CD4-positive, alpha-beta T cell treated with Interleukin-1 beta for 1 hour (primary cell): Measurements from ENCODE around the gene ENTPD2.
A peak's percentile ranks its signal among the peaks of the same experiment; 100 is the strongest.

Experiments used
- DNase-seq, 2 donors: peaks; one replicate each; pipeline ENCODE4 v3.0.0-alpha.2; 2020 to 2022

The ENTPD2 gene

DNA sequence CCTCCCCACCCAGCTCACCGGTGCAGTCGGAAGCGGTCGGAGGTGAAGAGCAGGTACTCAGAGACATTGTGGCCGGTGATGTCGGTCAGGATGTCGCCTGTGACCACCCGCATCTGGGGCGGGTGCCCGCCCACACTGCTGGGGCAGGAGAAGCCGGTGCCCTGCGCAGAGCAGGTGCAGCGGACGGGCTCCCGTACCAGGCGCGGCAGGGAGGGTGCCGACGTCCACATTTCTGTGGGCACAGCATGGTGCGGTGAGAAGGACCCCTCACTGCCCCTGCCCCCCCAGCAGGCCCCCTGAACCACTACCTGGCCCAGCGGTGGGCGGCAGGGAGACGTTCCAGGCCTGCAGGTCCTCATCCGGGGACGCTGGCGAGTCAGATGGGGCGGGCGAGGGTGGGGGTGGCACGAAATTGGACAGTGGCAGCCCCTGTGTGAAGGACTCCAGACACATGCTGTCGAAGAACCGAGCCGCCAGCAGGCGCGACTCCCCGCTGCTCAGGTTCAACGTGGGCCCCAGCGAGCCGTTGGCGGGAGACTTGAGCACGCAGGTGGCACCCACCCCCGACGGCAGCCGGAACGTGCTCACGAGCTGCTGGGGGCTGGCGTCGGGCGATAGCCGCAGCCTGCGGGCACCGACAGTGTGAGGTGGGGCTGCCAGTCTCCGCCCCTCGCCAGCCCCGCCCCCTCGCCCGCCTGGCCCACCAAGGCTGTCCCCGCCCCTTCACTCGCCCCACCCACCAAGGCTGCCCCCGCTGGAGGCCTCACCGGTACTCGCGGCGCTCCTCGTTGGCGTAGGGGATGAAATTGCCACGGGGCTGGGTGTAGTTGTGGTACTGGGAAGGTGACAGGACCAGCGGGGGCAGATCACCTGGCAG lies 40.9 kb downstream of the ENTPD2 start:
- DNase-seq: no peak

DNA sequence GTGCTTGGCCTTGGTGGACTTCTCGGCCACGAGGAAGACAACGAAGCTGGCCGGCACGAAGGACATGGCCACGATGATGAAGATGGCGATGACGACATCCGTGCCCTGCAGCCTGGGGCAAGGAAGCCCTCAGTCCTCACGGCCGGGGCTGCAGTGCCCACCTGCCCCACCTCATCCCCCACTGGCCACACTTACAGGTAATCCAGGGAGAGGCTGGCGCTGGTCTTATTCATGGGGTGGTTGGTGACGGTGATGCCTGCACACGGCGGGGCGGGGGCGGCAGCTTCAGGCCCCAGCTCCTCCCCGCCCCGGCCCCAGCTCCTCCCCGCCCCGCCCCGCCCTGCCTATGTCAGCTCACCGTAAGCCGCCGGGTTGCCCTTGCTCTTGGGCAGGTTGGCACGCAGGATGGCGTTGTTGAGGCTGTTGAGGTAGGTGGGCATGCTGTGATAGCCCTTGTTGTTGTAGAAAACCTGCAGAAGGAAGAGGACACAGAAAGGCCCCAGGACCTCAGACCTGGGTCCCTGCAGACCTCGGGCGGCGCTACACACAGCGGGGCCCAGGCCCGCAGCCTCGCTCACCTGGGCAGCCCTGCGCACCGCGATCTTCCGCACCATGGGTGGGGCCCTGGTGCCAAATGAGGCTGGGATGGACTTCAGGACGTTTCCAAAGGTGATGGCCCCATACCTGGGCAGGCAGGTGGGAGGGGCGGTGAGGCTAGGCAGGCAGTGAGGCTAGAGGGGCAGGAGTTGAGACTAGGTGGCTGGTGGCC lies 41.8 kb downstream of the ENTPD2 start:
- DNase-seq: no peak

DNA sequence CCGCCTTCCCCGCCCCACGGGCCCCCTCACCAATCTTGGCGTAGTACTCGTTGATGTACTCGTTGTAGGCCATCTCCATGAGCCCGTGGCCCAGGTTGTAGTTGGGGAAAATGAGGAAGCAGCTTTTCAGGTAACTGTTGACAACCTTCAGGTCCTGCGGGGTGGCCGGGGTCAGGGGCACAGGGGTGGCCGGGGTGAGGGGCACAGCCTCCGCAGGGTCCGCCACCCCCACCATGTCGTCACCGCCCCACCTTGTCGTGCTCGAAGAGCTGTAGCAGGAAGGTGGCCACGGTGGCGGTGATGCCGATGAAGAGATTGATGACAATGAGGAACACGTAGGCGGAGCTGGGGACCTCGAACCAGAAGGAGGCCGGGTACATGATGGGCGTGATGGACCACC lies 42.7 kb downstream of the ENTPD2 start:
- DNase-seq: no peak

DNA sequence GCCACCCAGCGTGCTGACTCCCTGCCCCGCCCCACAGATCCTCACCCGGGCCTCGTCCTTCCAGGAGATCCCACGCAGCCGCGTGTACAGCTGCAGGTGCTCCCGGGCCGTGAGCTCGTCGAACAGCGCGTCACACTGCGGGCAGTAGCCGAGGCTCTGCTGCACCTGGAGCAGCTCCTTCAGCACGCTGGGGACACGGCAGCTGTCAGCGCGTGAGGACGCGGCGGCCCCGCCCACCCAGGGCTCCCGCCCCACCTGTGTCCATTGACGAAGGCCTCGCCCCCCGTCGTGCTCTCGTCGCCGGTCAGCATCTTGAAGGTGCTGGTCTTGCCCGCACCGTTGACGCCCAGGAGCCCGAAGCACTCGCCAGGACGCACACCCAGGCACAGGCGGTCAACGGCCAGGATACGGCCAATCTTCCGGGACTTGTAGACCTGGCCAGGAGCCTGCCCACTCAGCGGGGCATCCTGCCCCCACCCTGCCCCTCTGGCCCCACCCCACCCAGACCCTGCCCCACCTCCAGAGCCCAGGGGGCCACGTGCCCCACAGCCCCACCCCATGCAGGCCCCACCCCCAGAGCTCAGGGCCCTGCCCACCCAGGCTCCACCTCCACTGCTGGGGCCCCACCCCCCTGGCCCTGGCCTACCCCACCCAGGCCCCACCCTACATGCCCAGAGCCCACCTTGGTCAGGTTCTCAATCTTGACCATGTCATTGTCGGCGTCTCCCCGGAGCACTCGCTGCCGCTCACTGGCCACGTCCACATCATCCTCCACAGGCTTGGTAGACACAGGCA lies 43.7 kb downstream of the ENTPD2 start:
- DNase-seq: no peak

DNA sequence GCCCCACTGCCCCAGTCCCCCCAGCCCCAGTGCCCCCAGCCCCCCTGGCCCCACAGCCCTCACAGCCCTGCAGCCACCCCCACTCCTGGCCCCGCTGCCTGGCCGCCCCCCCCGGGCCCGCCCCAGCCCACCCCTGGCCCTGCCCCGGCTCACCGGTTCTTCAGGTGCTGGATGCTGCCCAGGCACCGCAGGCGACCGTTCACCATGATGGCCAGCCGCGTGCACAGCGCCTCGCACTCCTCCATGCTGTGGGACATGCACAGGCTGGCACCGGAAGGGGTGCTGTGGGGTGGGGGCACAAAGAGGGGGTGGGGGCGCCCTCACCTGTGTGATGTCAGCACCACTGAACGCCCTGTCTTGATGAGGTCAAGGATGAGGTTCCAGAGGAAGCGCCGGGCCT lies 44.6 kb downstream of the ENTPD2 start:
- DNase-seq: no peak

DNA sequence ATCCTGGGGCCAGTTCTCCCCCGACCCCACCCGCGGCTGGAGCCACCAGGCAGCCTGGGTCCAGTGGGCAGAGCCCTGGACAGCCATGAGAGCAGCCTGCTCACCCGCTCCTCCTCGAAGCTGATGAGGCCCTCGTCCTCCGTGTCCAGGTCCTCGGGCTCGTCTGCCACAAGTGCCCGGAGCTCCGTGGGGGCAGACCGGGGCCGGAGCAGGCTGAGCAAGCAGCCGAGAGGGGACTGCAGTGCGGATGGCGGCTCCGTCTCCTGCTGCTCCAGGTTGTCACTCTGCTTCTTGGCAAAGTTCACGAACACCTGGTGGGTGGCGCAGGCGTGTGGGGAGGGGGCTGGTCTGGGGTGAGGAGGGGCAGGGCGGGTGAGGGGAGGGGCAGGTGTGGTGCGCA lies 45.5 kb downstream of the ENTPD2 start:
- no peak for DNase-seq

DNA sequence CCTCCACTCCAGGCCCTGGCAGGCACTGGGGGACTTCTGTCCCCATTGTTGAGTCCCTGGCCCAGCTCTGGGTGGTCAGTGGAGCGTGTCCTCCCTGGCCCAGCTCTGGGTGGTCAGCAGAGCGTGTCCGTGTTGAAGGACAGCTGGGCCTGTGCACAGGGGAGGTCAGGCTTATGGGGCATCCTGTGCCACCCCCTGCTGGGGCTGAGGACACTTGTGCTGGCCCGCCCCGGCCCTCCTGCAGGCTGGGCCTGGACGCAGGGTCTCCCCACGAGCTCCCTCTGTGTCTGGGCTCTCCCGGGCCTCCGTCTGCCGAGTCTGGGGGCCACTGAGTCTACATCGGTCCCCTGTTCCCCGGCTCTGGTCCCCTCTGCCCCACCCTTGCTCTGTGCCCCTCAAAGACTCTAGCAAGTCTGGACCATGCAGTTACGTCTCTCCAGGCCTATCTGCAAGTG lies 46.0 kb downstream of the ENTPD2 start:
- DNase-seq: no peak

GRCh38 chr9:137007108-137007815 lies 46.6 kb downstream of the ENTPD2 start:
- DNase-seq: no peak

- no peak for DNase-seq
Measured at GRCh38 chr9:137006116-137007003, 47.5 kb downstream of the ENTPD2 start.

- DNase-seq: peak in 1 of 2 donors; percentile 39
Measured at GRCh38 chr9:137004285-137004684, 49.6 kb downstream of the ENTPD2 start.

DNA sequence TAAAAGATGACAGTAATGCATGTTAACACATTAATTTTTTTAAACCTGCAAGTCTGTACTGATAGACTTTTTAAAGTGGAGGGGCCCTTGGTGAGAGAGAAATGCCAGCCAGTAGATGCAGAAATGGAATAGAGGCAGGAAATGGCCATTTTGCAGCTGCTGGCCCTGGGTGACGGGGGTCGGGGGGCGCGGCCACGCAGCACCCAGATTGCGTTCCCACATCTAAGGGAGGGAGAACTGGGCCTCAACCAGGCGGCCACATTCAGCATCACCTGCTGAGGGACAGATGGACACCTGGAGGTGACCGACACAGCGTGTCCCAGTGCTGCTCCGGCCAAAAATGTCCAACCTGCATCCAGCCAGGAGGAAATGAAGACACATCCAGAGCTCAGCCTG lies 51.2 kb downstream of the ENTPD2 start:
- no peak for DNase-seq

- DNase-seq: no peak
Measured at GRCh38 chr9:137001857-137002645, 51.8 kb downstream of the ENTPD2 start.

DNA sequence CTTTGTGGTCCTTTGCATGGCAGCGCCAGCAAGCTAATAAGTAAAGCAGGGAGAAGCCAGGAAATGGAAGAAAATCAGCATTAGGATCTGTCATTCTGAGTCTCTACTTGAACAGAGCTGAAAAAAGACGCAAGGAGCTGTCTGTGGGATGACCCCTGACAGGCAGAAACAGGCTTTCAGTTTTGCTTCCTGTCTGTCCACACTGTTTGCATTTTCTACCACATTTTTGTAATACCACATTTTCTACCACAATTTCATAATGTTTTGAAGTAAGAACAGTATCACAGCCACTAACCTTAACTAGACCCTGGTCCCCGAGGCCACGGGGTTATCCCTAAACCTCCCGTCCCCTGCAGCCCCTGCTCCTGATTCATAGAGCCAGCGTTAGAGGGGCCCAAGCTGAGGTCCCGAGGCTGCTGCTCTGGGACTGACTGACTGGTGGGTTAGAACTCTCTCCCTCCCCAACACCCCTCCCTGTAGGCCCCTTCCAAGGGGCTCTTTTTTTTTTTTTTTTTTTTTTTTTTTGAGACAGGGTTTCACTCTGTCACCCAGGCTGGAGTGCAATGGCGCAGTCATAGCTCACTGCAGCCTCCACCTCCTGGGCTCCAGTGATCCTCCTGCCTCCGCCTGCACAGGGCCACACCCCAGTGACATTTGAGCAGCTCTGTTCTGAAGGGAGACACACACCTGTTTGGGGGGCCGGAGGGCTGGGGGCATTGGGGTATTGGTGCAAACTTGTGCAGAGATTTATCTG lies 53.5 kb downstream of the ENTPD2 start:
- peak; percentile 12 to 47 for DNase-seq
